K562 (cell line): Measurements from ENCODE around the gene PDLIM7. TPM values are rescaled to one million over a fixed set of nuclear protein-coding genes. Genes with fewer than 3 reads are reported as not detected.

Source experiments
- ATAC-seq: fragments of 200-7000 bp; cut with Tn5 transposase; 3 replicates; pipeline ENCODE4 v1.9.1; 2020; ENCODE audit warnings: moderate library complexity
- BruUV-seq: library from RNA; stranded (reverse); fragments of 400-500 nt; replicated peaks from 2 replicates; lab custom pipeline; 2021; lab: Mats Ljungman, UMichigan
- CTCF ChIA-PET: fragments of 300-600 bp; formaldehyde crosslinking; extraction: SDS; loops from one replicate; lab custom pipeline; 2021; ENCODE audit warnings: low intra/inter-chr PET ratio; lab: Yijun Ruan, JAX
- POLR2A ChIA-PET: fragments of 300-600, 350-650 bp; sonication (Branson Sonifier 250); formaldehyde crosslinking; extraction: SDS; loops from one replicate; lab custom pipeline; 2021; ENCODE audit warnings: antibody characterized with exemption, inconsistent platforms; lab: Yijun Ruan, JAX
- DNase-seq, 4 experiments: peaks; one replicate each; pipeline versions ENCODE4 v3.0.0 to v3.0.0-alpha.2; 2011 to 2018; ENCODE audit warnings: low spot score in 3 of 4, mixed read lengths in 3 of 4; ENCODE audit errors: extremely low read depth in 1 of 4
- FAIRE-seq: peaks from 2 replicates; lab custom pipeline; 2011; peaks lifted over from hg19 to GRCh38; lab: Jason Lieb, UNC
- H2AFZ ChIP-seq: 2 replicates; pipeline ENCODE4 v1.6.0; 2011; ENCODE audit warnings: low read depth, low read length, control low read depth, inconsistent platforms
- H3K27ac ChIP-seq: fragments of 200-600 bp; 3 replicates; pipeline ENCODE4 v1.8.0; 2011; ENCODE audit warnings: low read depth, mild to moderate bottlenecking, control low read depth, inconsistent platforms, low read length, moderate library complexity, mixed read lengths; ENCODE audit errors: extremely low read depth
- H3K27me3 ChIP-seq, 2 experiments: fragments of 300-600 bp in 1 of 2; 2 replicates in 1 of 2; 3 replicates in 1 of 2; pipeline versions ENCODE4 v1.6.0 to v1.8.0; 2011; ENCODE audit warnings: inconsistent platforms in 2 of 2, low read length in 2 of 2, mild to moderate bottlenecking in 1 of 2, mixed read lengths in 1 of 2, moderate library complexity in 1 of 2; ENCODE audit not compliant: control insufficient read depth in 2 of 2, insufficient read depth in 2 of 2
- H3K36me3 ChIP-seq: fragments of 300-600 bp; 3 replicates; pipeline ENCODE4 v1.8.0; 2011; ENCODE audit warnings: mild to moderate bottlenecking, low read length, inconsistent platforms; ENCODE audit not compliant: control insufficient read depth, insufficient read depth
- H3K4me1 ChIP-seq, 2 experiments: fragments of 200-600 bp in 1 of 2; replicated peaks in 1 of 2; 2 replicates in 1 of 2; 3 replicates in 1 of 2; pipeline versions ENCODE4 v1.5.1 to v1.8.0; 2011; ENCODE audit warnings: inconsistent platforms in 2 of 2, low read length in 2 of 2, mild to moderate bottlenecking in 1 of 2, mixed read lengths in 1 of 2, moderate library complexity in 1 of 2; ENCODE audit not compliant: control insufficient read depth in 2 of 2, insufficient read depth in 2 of 2
- H3K4me2 ChIP-seq: 2 replicates; pipeline ENCODE4 v1.6.1; 2011; ENCODE audit warnings: low read length, control low read depth, inconsistent platforms, mixed read lengths; ENCODE audit not compliant: insufficient read depth
- H3K4me3 ChIP-seq: fragments of 200-600 bp; sonication (generic), shearing (Covaris generic); 2 replicates; pipeline ENCODE4 v1.5.1; 2016; ENCODE audit warnings: control low read depth, inconsistent platforms
- H3K79me2 ChIP-seq: fragments of 200-600 bp; 3 replicates; pipeline ENCODE4 v1.8.0; 2011; ENCODE audit warnings: low read length, inconsistent platforms; ENCODE audit not compliant: control insufficient read depth, insufficient read depth
- H3K9ac ChIP-seq, 2 experiments: 2 replicates each; pipeline versions ENCODE4 v1.6.0 to v1.6.1; 2011; ENCODE audit warnings: low read depth in 2 of 2, low read length in 2 of 2, control low read depth in 1 of 2, inconsistent platforms in 1 of 2, mild to moderate bottlenecking in 1 of 2, mixed read lengths in 1 of 2; ENCODE audit not compliant: insufficient read depth in 1 of 2
- H3K9me1 ChIP-seq: one replicate; pipeline ENCODE4 v1.6.0; 2011; ENCODE audit warnings: inconsistent platforms, mild to moderate bottlenecking, low read length, moderate library complexity; ENCODE audit not compliant: control insufficient read depth, insufficient read depth
- H3K9me3 ChIP-seq: replicated peaks from 2 replicates; pipeline ENCODE4 v1.5.1; 2011; ENCODE audit warnings: low read depth, low read length, inconsistent platforms; ENCODE audit not compliant: control insufficient read depth, insufficient read depth
- H4K20me1 ChIP-seq: replicated peaks from 2 replicates; pipeline ENCODE4 v1.6.1; 2011; ENCODE audit warnings: low read length, inconsistent platforms, mixed read lengths; ENCODE audit not compliant: control insufficient read depth, insufficient read depth
- AFF1 ChIP-seq, 2 experiments: fragments of 450-650 bp; IDR thresholded peaks; 2 replicates each; pipeline ENCODE4 v1.6.1; 2018; ENCODE audit warnings: mild to moderate bottlenecking in 2 of 2, low read depth in 1 of 2; ENCODE audit not compliant: partially characterized antibody in 2 of 2
- ATF1 ChIP-seq, 2 experiments: fragments of 450-650 bp in 1 of 2; IDR thresholded peaks; 2 replicates each; pipeline ENCODE4 v1.6.1; 2016; ENCODE audit warnings: missing compliant biosample characterization in 1 of 2, missing genetic modification characterization in 1 of 2
- CBX1 ChIP-seq: sonication (generic); IDR thresholded peaks from 2 replicates; pipeline ENCODE4 v1.6.1; 2016; ENCODE audit warnings: antibody characterized with exemption, low read depth, mild to moderate bottlenecking
- DACH1 ChIP-seq: fragments of 450-650 bp; IDR thresholded peaks from 2 replicates; pipeline ENCODE4 v1.6.1; 2018; ENCODE audit not compliant: partially characterized antibody
- GATAD2A ChIP-seq: fragments of 450-650 bp; IDR thresholded peaks from 2 replicates; pipeline ENCODE4 v1.6.1; 2017
- HDAC3 ChIP-seq: fragments of 450-650 bp; IDR thresholded peaks from 2 replicates; pipeline ENCODE4 v1.6.1; 2018; ENCODE audit warnings: borderline replicate concordance, mild to moderate bottlenecking, moderate library complexity; ENCODE audit not compliant: partially characterized antibody
- HDAC8 ChIP-seq: fragments of 450-650 bp; IDR thresholded peaks from 2 replicates; pipeline ENCODE4 v1.6.1; 2016; ENCODE audit warnings: mild to moderate bottlenecking, missing genetic modification characterization, moderate library complexity, missing compliant biosample characterization
- JUND ChIP-seq, 2 experiments: IDR thresholded peaks; 2 replicates in 1 of 2; 3 replicates in 1 of 2; pipeline ENCODE4 v1.6.1; 2011; ENCODE audit warnings: borderline replicate concordance in 2 of 2, low read depth in 2 of 2, low read length in 2 of 2, improper control_type of control experiment in 1 of 2, missing biosample characterization in 1 of 2, missing genetic modification characterization in 1 of 2, missing genetic modification reagents in 1 of 2
- MEF2A ChIP-seq: IDR thresholded peaks from 2 replicates; pipeline ENCODE4 v1.6.1; 2011; ENCODE audit warnings: low read depth, mild to moderate bottlenecking, low read length, moderate library complexity; ENCODE audit not compliant: control insufficient read depth
- NCOA1 ChIP-seq: fragments of 450-650 bp; IDR thresholded peaks from 2 replicates; pipeline ENCODE4 v1.6.1; 2016; ENCODE audit warnings: low read depth
- NFATC3 ChIP-seq: fragments of 450-650 bp; IDR thresholded peaks from 2 replicates; pipeline ENCODE4 v1.6.1; 2017; ENCODE audit warnings: mild to moderate bottlenecking
- NONO ChIP-seq, 2 experiments: fragments of 200-400 bp in 1 of 2; fragments of 450-650 bp in 1 of 2; formaldehyde crosslinking in 1 of 2; IDR thresholded peaks; 2 replicates each; pipeline ENCODE4 v1.6.1; 2017; ENCODE audit warnings: low read depth in 2 of 2, mild to moderate bottlenecking in 2 of 2, moderate library complexity in 2 of 2, low read length in 1 of 2
- SNIP1 ChIP-seq: fragments of 450-650 bp; IDR thresholded peaks from 2 replicates; pipeline ENCODE4 v1.7.1; 2017; ENCODE audit warnings: low read depth, mild to moderate bottlenecking
- SRSF3 ChIP-seq: fragments of 200-400 bp; formaldehyde crosslinking; IDR thresholded peaks from 2 replicates; pipeline ENCODE4 v1.6.1; 2016; ENCODE audit warnings: mild to moderate bottlenecking, low read length, moderate library complexity; ENCODE audit not compliant: insufficient read depth
- ZBTB7A ChIP-seq: IDR thresholded peaks from 2 replicates; pipeline ENCODE4 v1.6.1; 2011; ENCODE audit warnings: low read depth, mild to moderate bottlenecking, low read length, moderate library complexity, borderline replicate concordance; ENCODE audit not compliant: control insufficient read depth
- WGBS: fragments of 100-300 bp; shearing (Covaris generic); methylation state at CpG from one replicate; pipeline ENCODE4 v1.1.6; 2016; ENCODE audit warnings: low coverage, mixed read lengths; ENCODE audit not compliant: insufficient coverage; ENCODE audit errors: missing lambda C conversion rate; 5-methylcytosine and 5-hydroxymethylcytosine counted together
- in situ Hi-C: fragments of 300-500 bp; cut with MboI; formaldehyde crosslinking; loops from 4 replicates; pipeline ENCODE4 v1.15.0; 2018; ENCODE audit warnings: inconsistent platforms, mixed read lengths
- intact Hi-C: fragments of 100-400 bp; cut with micrococcal nuclease; formaldehyde crosslinking; loops from 2 replicates; pipeline ENCODE4 v1.14.2; 2022
- polyA plus RNA-seq, 8 experiments: library from polyadenylated mRNA; depleted of rRNA in 4 of 8; stranded (reverse) in 5 of 8; unstranded in 3 of 8; fragments of >200 nt; fragmentation: Nextera tagmentation in 2 of 8; fragmentation: Illumina TruSeq in 1 of 8; extraction: Ambion mirVana in 2 of 8; extraction: Trizol in 1 of 8; gene quantifications; 2 replicates each; pipeline versions ENCODE4 v1.2.1 to v1.2.3, GENCODE V29; 2011 to 2014; ENCODE audit warnings: inconsistent platforms in 1 of 8, missing spikeins in 1 of 8
- total RNA-seq, 7 experiments: library from RNA; depleted of rRNA in 6 of 7; stranded (reverse); fragments of >200 nt in 6 of 7; fragmentation: Illumina TruSeq in 2 of 7; extraction: Trizol in 2 of 7; gene quantifications; 2 replicates each; pipeline versions ENCODE4 v1.2.1 to v1.2.3, GENCODE V29; 2011 to 2021; ENCODE audit warnings: low replicate concordance in 1 of 7

Gene PDLIM7
- total and polyA plus RNA-seq, 9 of the 15 experiments (the other 6 are each of a cell fraction or from before 2014, with no cell fraction given) = 2.1 to 124 (median 32.6) TPM

GRCh38 chr5:177483994-177484901, 13.2 kb downstream of the PDLIM7 start (continued):
- 0 out of 2 replicates have a peak, but pooled peaks have one; percentile 55 for TF ChIP-seq CBX1

GRCh38 chr5:177483042-177483441, 14.4 kb downstream of the PDLIM7 start:
- Histone ChIP-seq H3K4me1 (peaks cover 15 to 35% of the 10 kb centered on the region in 2 experiments), H3K27ac (no peak overlapping the region), H3K9ac (0 out of 4 replicates have a peak overlapping the region, but pooled peaks of 1 of the 2 experiments have one; percentile 1), H3K4me3 (no peak overlapping the region), H3K9me3 (no peaks in the 10 kb centered on the region), H3K27me3 (no peaks in the 10 kb centered on the region), H3K9me1 (no peaks in the 10 kb centered on the region), H3K4me2 (no peak overlapping the region), H4K20me1 (no peaks in the 10 kb centered on the region), H3K79me2 (no peaks in the 10 kb centered on the region), H3K36me3 (peaks cover 51% of the 10 kb centered on the region; the same call in 2 of the 3 replicates), H2AFZ (no peak overlapping the region)
- ChIA-PET POLR2A (interaction anchor here (0.6 kb wide), 2 partner anchors 69 to 1171 kb away, joined by 3 read pairs; no protein-coding TSS in a partner anchor), CTCF (interaction anchor here (1.1 kb wide), 1 partner anchor 9 kb away, joined by 4 read pairs; no protein-coding TSS in a partner anchor)
- BruUV-seq = no TSS peak
- 97% methylated on average over 9 of the region's 9 CpGs for WGBS
- TF ChIP-seq ZBTB7A = no peak
- no peak for TF ChIP-seq HDAC8 (tag)
- no peak for TF ChIP-seq NCOA1
- TF ChIP-seq NFATC3 = no peak
- TF ChIP-seq JUND (IDR thresholded peaks at IDR 0.05; ENCODE audit: borderline replicate concordance, low read depth, low read length) = no peak
- no peak for TF ChIP-seq JUND (tag; IDR thresholded peaks at IDR 0.05; ENCODE audit: borderline replicate concordance, low read depth, low read length)
- no peak for TF ChIP-seq AFF1 (IDR thresholded peaks at IDR 0.05; ENCODE audit: low read depth in 1 of 2, partially characterized antibody in 2 of 2)
- no peak for TF ChIP-seq GATAD2A
- no peak for TF ChIP-seq ATF1 (CRISPR knock-in tag; IDR thresholded peaks at IDR 0.05)
- no peak for TF ChIP-seq ATF1 (tag; IDR thresholded peaks at IDR 0.05)
- TF ChIP-seq SRSF3 = no peak
- TF ChIP-seq NONO (IDR thresholded peaks at IDR 0.05; ENCODE audit: low read depth in 2 of 2, low read length in 1 of 2) = no peak
- no peak for TF ChIP-seq MEF2A
- TF ChIP-seq DACH1 = no peak
- no peak for TF ChIP-seq SNIP1
- no peak for TF ChIP-seq HDAC3
- ATAC-seq (no peak), FAIRE-seq (no peak), DNase-seq (no peak)
- intact Hi-C loops (no loop called here), in situ Hi-C loops (no loop called here)
